H1 (cell line): ENCODE data around the gene NAV2. TPM values are rescaled to one million over a fixed set of nuclear protein-coding genes. Genes with fewer than 3 reads are reported as not detected.

Experiments used
- CTCF ChIA-PET: fragments of 300-600 bp; sonication (Branson Sonifier 250); formaldehyde crosslinking; loops from one replicate; lab custom pipeline; 2021; ENCODE audit not compliant: partially characterized antibody; lab: Charles Lee
- POLR2A ChIA-PET: fragments of 300-600 bp; sonication (Branson Sonifier 250); formaldehyde crosslinking; loops from one replicate; lab custom pipeline; 2021; ENCODE audit warnings: inconsistent platforms; ENCODE audit not compliant: partially characterized antibody; lab: Charles Lee
- DNase-seq, 2 experiments: peaks; one replicate each; pipeline versions ENCODE4 v3.0.0 to v3.0.0-alpha.2; 2010 to 2022; ENCODE audit warnings: low spot score in 2 of 2, low read depth in 1 of 2, mixed read lengths in 1 of 2
- FAIRE-seq: peaks from 2 replicates; lab custom pipeline; 2011; peaks lifted over from hg19 to GRCh38; lab: Jason Lieb, UNC
- H2AFZ ChIP-seq: 2 replicates; pipeline ENCODE4 v1.8.1; 2012; ENCODE audit warnings: low read length, inconsistent platforms
- H2AK5ac ChIP-seq: 2 replicates; pipeline ENCODE4 v1.6.1; 2013; ENCODE audit warnings: low read depth, low read length
- H2BK120ac ChIP-seq: replicated peaks from 2 replicates; pipeline ENCODE3; 2013; ENCODE audit warnings: low read depth, low read length, inconsistent platforms
- H2BK12ac ChIP-seq: 2 replicates; pipeline ENCODE4 v1.6.1; 2013; ENCODE audit warnings: low read depth, low read length
- H2BK15ac ChIP-seq: 2 replicates; pipeline ENCODE4 v1.6.1; 2013; ENCODE audit warnings: low read length
- H2BK20ac ChIP-seq: 2 replicates; pipeline ENCODE4 v1.6.1; 2013; ENCODE audit warnings: low read length
- H2BK5ac ChIP-seq: 2 replicates; pipeline ENCODE4 v1.6.1; 2013; ENCODE audit warnings: low read depth, low read length
- H3K14ac ChIP-seq: 2 replicates; pipeline ENCODE4 v1.6.1; 2013; ENCODE audit warnings: inconsistent platforms; ENCODE audit not compliant: insufficient read length
- H3K18ac ChIP-seq: 2 replicates; pipeline ENCODE4 v1.6.1; 2013; ENCODE audit warnings: low read length; ENCODE audit errors: extremely low read depth
- H3K23ac ChIP-seq: 2 replicates; pipeline ENCODE4 v1.6.1; 2013; ENCODE audit warnings: inconsistent platforms; ENCODE audit not compliant: insufficient read length
- H3K23me2 ChIP-seq: 2 replicates; pipeline ENCODE4 v1.6.1; 2013; ENCODE audit warnings: low read depth, low read length
- H3K27ac ChIP-seq: 2 replicates; pipeline ENCODE4 v1.6.1; 2011; ENCODE audit warnings: low read depth, low read length, inconsistent platforms
- H3K27me3 ChIP-seq, 4 experiments: replicated peaks in 1 of 4; 1 replicate in 1 of 4; 2 replicates in 3 of 4; pipeline versions ENCODE4 v1.6.1 to v1.8.1; 2011 to 2013; ENCODE audit warnings: low read length in 3 of 4, mild to moderate bottlenecking in 3 of 4, inconsistent platforms in 2 of 4, mixed read lengths in 2 of 4, moderate library complexity in 1 of 4; ENCODE audit not compliant: control insufficient read depth in 3 of 4, insufficient read depth in 3 of 4; ENCODE audit errors: extremely low read depth in 1 of 4
- H3K36me3 ChIP-seq, 4 experiments: 2 replicates each; pipeline versions ENCODE4 v1.6.1 to v1.8.1; 2011 to 2013; ENCODE audit warnings: mild to moderate bottlenecking in 4 of 4, low read length in 3 of 4, moderate library complexity in 2 of 4, control low read depth in 1 of 4, inconsistent platforms in 1 of 4; ENCODE audit not compliant: insufficient read depth in 4 of 4, control insufficient read depth in 2 of 4
- H3K4ac ChIP-seq: replicated peaks from 2 replicates; pipeline ENCODE3; 2013; ENCODE audit warnings: low read length, low read depth, mixed read lengths, inconsistent platforms; ENCODE audit not compliant: insufficient read length
- H3K4me1 ChIP-seq, 4 experiments: replicated peaks in 1 of 4; 1 replicate in 1 of 4; 2 replicates in 3 of 4; pipeline versions ENCODE4 v1.6.1 to v1.8.1; 2011 to 2013; ENCODE audit warnings: low read length in 3 of 4, inconsistent platforms in 2 of 4, mixed read lengths in 1 of 4; ENCODE audit not compliant: insufficient read depth in 4 of 4, control insufficient read depth in 3 of 4
- H3K4me2 ChIP-seq, 2 experiments: 2 replicates each; pipeline versions ENCODE4 v1.6.1 to v1.8.1; 2011 to 2013; ENCODE audit warnings: low read depth in 2 of 2, low read length in 2 of 2, control low read depth in 1 of 2, inconsistent platforms in 1 of 2, mild to moderate bottlenecking in 1 of 2; ENCODE audit not compliant: insufficient read depth in 1 of 2
- H3K4me3 ChIP-seq, 4 experiments: fragments of 200-600, 300-600 bp in 1 of 4; sonication (generic), shearing (Covaris generic), sonication (Bioruptor Twin) in 1 of 4; 2 replicates each; pipeline versions ENCODE4 v1.5.1 to v1.8.1; 2011 to 2016; ENCODE audit warnings: low read length in 4 of 4, low read depth in 3 of 4, control low read depth in 2 of 4, inconsistent platforms in 2 of 4, mild to moderate bottlenecking in 2 of 4, mixed read lengths in 1 of 4, moderate library complexity in 1 of 4; ENCODE audit not compliant: insufficient read depth in 2 of 4; ENCODE audit errors: extremely low read depth in 1 of 4
- H3K56ac ChIP-seq: replicated peaks from 2 replicates; pipeline ENCODE3; 2013; ENCODE audit warnings: low read depth, mild to moderate bottlenecking, mixed read lengths, low read length, inconsistent platforms; ENCODE audit not compliant: insufficient read length
- H3K79me1 ChIP-seq: 2 replicates; pipeline ENCODE4 v1.6.1; 2013; ENCODE audit warnings: low read depth, low read length, control low read depth
- H3K79me2 ChIP-seq, 2 experiments: 2 replicates each; pipeline versions ENCODE4 v1.6.1 to v1.8.1; 2012 to 2013; ENCODE audit warnings: low read length in 2 of 2, mild to moderate bottlenecking in 2 of 2, inconsistent platforms in 1 of 2; ENCODE audit not compliant: insufficient read depth in 2 of 2, control insufficient read depth in 1 of 2
- H3K9ac ChIP-seq, 4 experiments: replicated peaks in 1 of 4; 1 replicate in 1 of 4; 2 replicates in 3 of 4; pipeline versions ENCODE4 v1.6.1 to v1.8.1; 2011 to 2013; ENCODE audit warnings: low read depth in 3 of 4, low read length in 3 of 4, control low read depth in 2 of 4, mild to moderate bottlenecking in 2 of 4, moderate library complexity in 2 of 4, inconsistent platforms in 1 of 4; ENCODE audit errors: extremely low read depth in 1 of 4
- H3K9me3 ChIP-seq, 2 experiments: 2 replicates each; pipeline versions ENCODE4 v1.6.1 to v1.8.1; 2012 to 2013; ENCODE audit warnings: mild to moderate bottlenecking in 2 of 2, moderate library complexity in 2 of 2, control low read depth in 1 of 2, inconsistent platforms in 1 of 2, low read depth in 1 of 2, low read length in 1 of 2, mixed read lengths in 1 of 2; ENCODE audit not compliant: insufficient read depth in 2 of 2
- H4K20me1 ChIP-seq, 2 experiments: replicated peaks in 1 of 2; 2 replicates each; pipeline versions ENCODE3 to v1.8.1; 2011 to 2013; ENCODE audit warnings: inconsistent platforms in 2 of 2, low read length in 2 of 2, mild to moderate bottlenecking in 1 of 2; ENCODE audit not compliant: insufficient read depth in 2 of 2, control insufficient read depth in 1 of 2
- H4K5ac ChIP-seq: 2 replicates; pipeline ENCODE4 v1.6.1; 2013; ENCODE audit warnings: low read length, low read depth, mixed read lengths, inconsistent platforms; ENCODE audit not compliant: insufficient read length
- H4K8ac ChIP-seq: 2 replicates; pipeline ENCODE4 v1.8.0; 2013; ENCODE audit warnings: mild to moderate bottlenecking, moderate library complexity, low read length, inconsistent platforms; ENCODE audit not compliant: insufficient read depth; ENCODE audit errors: extremely low read depth
- H4K91ac ChIP-seq: replicated peaks from 2 replicates; pipeline ENCODE3; 2013; ENCODE audit warnings: low read length, mixed read lengths, inconsistent platforms; ENCODE audit not compliant: insufficient read length
- EGR1 ChIP-seq: IDR thresholded peaks from 2 replicates; pipeline ENCODE4 v1.6.1; 2011; ENCODE audit warnings: low read depth, low read length, borderline replicate concordance
- NANOG ChIP-seq: IDR thresholded peaks from 2 replicates; pipeline ENCODE4 v1.6.1; 2011; ENCODE audit warnings: low read length, low read depth, mild to moderate bottlenecking, inconsistent platforms; ENCODE audit not compliant: insufficient read depth, poor library complexity, severe bottlenecking
- SAP30 ChIP-seq: fragments of 300-600 bp; sonication (generic); IDR thresholded peaks from 2 replicates; pipeline ENCODE4 v1.7.1; 2012; ENCODE audit warnings: low read length, moderate library complexity, mild to moderate bottlenecking, inconsistent platforms; ENCODE audit not compliant: insufficient read depth, insufficient replicate concordance
- SP1 ChIP-seq: IDR thresholded peaks from 2 replicates; pipeline ENCODE4 v1.6.1; 2011; ENCODE audit warnings: low read depth, low read length
- SP2 ChIP-seq: IDR thresholded peaks from 2 replicates; pipeline ENCODE4 v1.6.1; 2012; ENCODE audit warnings: mild to moderate bottlenecking, low read length, inconsistent platforms
- TEAD4 ChIP-seq: IDR thresholded peaks from 2 replicates; pipeline ENCODE4 v1.6.1; 2012; ENCODE audit warnings: low read depth, low read length, inconsistent platforms, mixed read lengths
- WGBS, 2 experiments: shearing (Covaris generic) in 1 of 2; methylation state at CpG; one replicate each; pipeline versions ENCODE4 v1.1.6 to v1.1.7; 2013 to 2015; ENCODE audit warnings: low lambda C conversion rate in 2 of 2, mixed read lengths in 2 of 2, inconsistent platforms in 1 of 2, low coverage in 1 of 2, missing lambda C conversion rate in 1 of 2; ENCODE audit not compliant: insufficient replicate concordance in 2 of 2, insufficient coverage in 1 of 2, insufficient read length in 1 of 2; ENCODE audit errors: extremely low coverage in 1 of 2, missing lambda C conversion rate in 1 of 2; 5-methylcytosine and 5-hydroxymethylcytosine counted together
- polyA plus RNA-seq, 7 experiments: library from polyadenylated mRNA; depleted of rRNA in 3 of 7; stranded (reverse) in 5 of 7; unstranded in 2 of 7; fragments of >200 nt in 5 of 7; fragments of 200-250 nt in 2 of 7; gene quantifications; 1 replicate in 5 of 7; 2 replicates in 1 of 7; 4 replicates in 1 of 7; pipeline versions ENCODE4 v1.2.1 to v1.2.3, GENCODE V29; 2011 to 2013; ENCODE audit warnings: missing spikeins in 2 of 7, mixed read lengths in 2 of 7
- total RNA-seq: library from RNA; stranded (reverse); fragmentation: NEBNext Ultra II Directional; extraction: Animal tissue kit (Norgen Biotek cat#: 25700); gene quantifications from 2 replicates; pipeline ENCODE4 v1.2.1, GENCODE V29; 2021
- TF ChIP-seq, protein P1 (sequence below): IDR thresholded peaks from 2 replicates; pipeline ENCODE4 v1.6.1; 2011; ENCODE audit warnings: low read length, improper control_type of control experiment

NAV2 gene
- total and polyA plus RNA-seq, 2 of the 8 experiments (the other 6 are each of a cell fraction or from before 2014, with no cell fraction given), result 35.6 to 73.6 TPM

- H3K4me2 ChIP-seq, result peak overlapping the region in 1 of 2 experiments; percentile 35; a peak in 1 of 4 replicates
- H4K91ac ChIP-seq, result peak overlapping the region; percentile 66
- H4K20me1 ChIP-seq, result peaks cover 2 to 3% of the 10 kb centered on the region in 2 experiments
- no peak for TF ChIP-seq SP1
- no peak for TF ChIP-seq SAP30
- TF ChIP-seq SP2, result no peak
- no peak for TF ChIP-seq NANOG
- TF ChIP-seq, protein P1, sequence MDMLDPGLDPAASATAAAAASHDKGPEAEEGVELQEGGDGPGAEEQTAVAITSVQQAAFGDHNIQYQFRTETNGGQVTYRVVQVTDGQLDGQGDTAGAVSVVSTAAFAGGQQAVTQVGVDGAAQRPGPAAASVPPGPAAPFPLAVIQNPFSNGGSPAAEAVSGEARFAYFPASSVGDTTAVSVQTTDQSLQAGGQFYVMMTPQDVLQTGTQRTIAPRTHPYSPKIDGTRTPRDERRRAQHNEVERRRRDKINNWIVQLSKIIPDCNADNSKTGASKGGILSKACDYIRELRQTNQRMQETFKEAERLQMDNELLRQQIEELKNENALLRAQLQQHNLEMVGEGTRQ, result no peak
- no peak for TF ChIP-seq TEAD4
- TF ChIP-seq EGR1, result no peak
- POLR2A ChIA-PET, result interaction anchor here (1.2 to 3.3 kb wide), 5 partner anchors 10 to 99 kb away, joined by 3 to 16 read pairs (median 6); no protein-coding TSS in a partner anchor
- peak overlapping the region; percentile 76; the same call in 1 of the 2 replicates for H2AK5ac ChIP-seq
- CTCF ChIA-PET, result interaction anchor here (1.2 to 12.6 kb wide), 8 partner anchors 10 to 236 kb away, joined by 3 to 99 read pairs (median 6); no protein-coding TSS in a partner anchor
- H3K36me3 ChIP-seq, result peaks cover 25 to 80% (median 45%) of the 10 kb centered on the region in 4 experiments
- no peaks in the 10 kb centered on the region; the same call in 1 of the 2 replicates for H3K79me1 ChIP-seq
- peaks cover 13 to 24% (median 18%) of the 10 kb centered on the region in 4 experiments for H3K4me1 ChIP-seq
- no peak overlapping the region for H3K27ac ChIP-seq
- no peak overlapping the region for H3K14ac ChIP-seq
- H3K4ac ChIP-seq, result peak overlapping the region; percentile 55
- no peak overlapping the region for H4K5ac ChIP-seq
- no peaks in the 10 kb centered on the region for H3K79me2 ChIP-seq
- H3K27me3 ChIP-seq, result no peaks in the 10 kb centered on the region
- no peak for FAIRE-seq
- no peak overlapping the region for H2BK120ac ChIP-seq
- H2BK20ac ChIP-seq, result peak overlapping the region; percentile 66; the same call in 1 of the 2 replicates
- no peak for DNase-seq
- H2AFZ ChIP-seq, result no peak overlapping the region
- no peaks in the 10 kb centered on the region for H3K23me2 ChIP-seq
- H2BK5ac ChIP-seq, result peak overlapping the region; percentile 88; the same call in 1 of the 2 replicates
- no peak overlapping the region for H3K9ac ChIP-seq
- peak overlapping the region; percentile 91; the same call in 1 of the 2 replicates for H2BK12ac ChIP-seq
- no peak overlapping the region for H3K23ac ChIP-seq
- no peak overlapping the region for H3K4me3 ChIP-seq
- H2BK15ac ChIP-seq, result no peak overlapping the region
- H3K9me3 ChIP-seq, result no peaks in the 10 kb centered on the region
- WGBS, 2 experiments, result 87% methylated on average over 5 of the region's 5 CpGs; no CpG with 5 or more reads in 1 of the 2 experiments
- H3K18ac ChIP-seq, result no peak overlapping the region; the same call in 1 of the 2 replicates
- H4K8ac ChIP-seq, result no peak overlapping the region
- no peak overlapping the region for H3K56ac ChIP-seq
These were observed 339.1 kb downstream of the NAV2 start for GRCh38 chr11:20051469-20052399.
